IMR-90 (cell line): ENCODE measurements around the gene PYDC1. TPM values are rescaled to one million over a fixed set of nuclear protein-coding genes. Genes with fewer than 3 reads are reported as not detected.

Source experiments
- ATAC-seq: fragments of 200-7000 bp; cut with Tn5 transposase; 2 replicates; pipeline ENCODE4 v1.9.1; 2020; ENCODE audit warnings: low read depth, mild to moderate bottlenecking, moderate library complexity
- BruUV-seq: library from RNA; stranded (reverse); fragments of 400-500 nt; replicated peaks from 2 replicates; lab custom pipeline; 2021; lab: Mats Ljungman, UMichigan
- CTCF ChIA-PET: fragments of 300-600 bp; formaldehyde crosslinking; extraction: SDS; loops from one replicate; lab custom pipeline; 2021; ENCODE audit warnings: antibody characterized with exemption; lab: Yijun Ruan, JAX
- POLR2A ChIA-PET: fragments of 300-600 bp; sonication (Branson Sonifier 250); formaldehyde crosslinking; loops from one replicate; lab custom pipeline; 2022; ENCODE audit warnings: antibody characterized with exemption; ENCODE audit not compliant: unreplicated experiment; lab: Charles Lee
- DNase-seq: peaks from one replicate; pipeline ENCODE4 v3.0.0; 2013
- H2AFZ ChIP-seq: replicated peaks from 2 replicates; pipeline ENCODE3; 2013; ENCODE audit warnings: low read length, mild to moderate bottlenecking; ENCODE audit not compliant: poor library complexity
- H2AK5ac ChIP-seq: 2 replicates; pipeline ENCODE4 v1.6.1; 2013; ENCODE audit warnings: low read depth, low read length, inconsistent platforms
- H2AK9ac ChIP-seq: replicated peaks from 2 replicates; pipeline ENCODE3; 2013; ENCODE audit warnings: mild to moderate bottlenecking, low read depth, low read length, moderate library complexity; ENCODE audit not compliant: poor library complexity
- H2BK120ac ChIP-seq: 2 replicates; pipeline ENCODE4 v1.6.1; 2013; ENCODE audit warnings: low read depth, low read length, inconsistent platforms
- H2BK15ac ChIP-seq: 3 replicates; pipeline ENCODE4 v1.6.1; 2013; ENCODE audit warnings: low read depth, low read length, inconsistent platforms
- H2BK20ac ChIP-seq: 2 replicates; pipeline ENCODE4 v1.6.1; 2013; ENCODE audit warnings: low read depth, mild to moderate bottlenecking, inconsistent platforms, low read length, moderate library complexity
- H2BK5ac ChIP-seq: 2 replicates; pipeline ENCODE4 v1.6.1; 2013; ENCODE audit warnings: mild to moderate bottlenecking, low read depth, low read length, inconsistent platforms; ENCODE audit not compliant: poor library complexity, severe bottlenecking
- H3K14ac ChIP-seq: replicated peaks from 2 replicates; pipeline ENCODE4 v1.6.1; 2013; ENCODE audit warnings: low read depth, low read length, inconsistent platforms
- H3K18ac ChIP-seq: 2 replicates; pipeline ENCODE4 v1.6.1; 2013; ENCODE audit warnings: low read depth, low read length, control low read depth
- H3K23ac ChIP-seq: 2 replicates; pipeline ENCODE4 v1.6.1; 2013; ENCODE audit warnings: low read depth, low read length, inconsistent platforms
- H3K27ac ChIP-seq: 2 replicates; pipeline ENCODE4 v1.5.1; 2013; ENCODE audit warnings: mild to moderate bottlenecking, control low read depth, low read length; ENCODE audit not compliant: insufficient read depth
- H3K27me3 ChIP-seq: 2 replicates; pipeline ENCODE4 v1.6.1; 2013; ENCODE audit warnings: low read length; ENCODE audit not compliant: control insufficient read depth, insufficient read depth
- H3K36me3 ChIP-seq: 2 replicates; pipeline ENCODE4 v1.6.1; 2013; ENCODE audit warnings: low read length, mixed read lengths; ENCODE audit not compliant: control insufficient read depth, insufficient read depth
- H3K4ac ChIP-seq: 2 replicates; pipeline ENCODE4 v1.6.1; 2013; ENCODE audit warnings: low read depth, low read length, inconsistent platforms
- H3K4me1 ChIP-seq: 2 replicates; pipeline ENCODE4 v1.6.1; 2013; ENCODE audit warnings: low read length, mixed read lengths; ENCODE audit not compliant: control insufficient read depth, insufficient read depth
- H3K4me2 ChIP-seq: 2 replicates; pipeline ENCODE4 v1.6.1; 2013; ENCODE audit warnings: low read depth, mild to moderate bottlenecking, control low read depth, low read length, moderate library complexity
- H3K4me3 ChIP-seq: 2 replicates; pipeline ENCODE4 v1.5.1; 2013; ENCODE audit warnings: low read depth, mild to moderate bottlenecking, control low read depth, low read length, moderate library complexity; ENCODE audit not compliant: insufficient read depth
- H3K56ac ChIP-seq: 2 replicates; pipeline ENCODE4 v1.6.1; 2013; ENCODE audit warnings: low read length, inconsistent platforms; ENCODE audit not compliant: insufficient read depth; ENCODE audit errors: extremely low read depth
- H3K79me1 ChIP-seq, 2 experiments: 2 replicates each; pipeline ENCODE4 v1.6.1; 2013; ENCODE audit warnings: low read length in 2 of 2, inconsistent platforms in 1 of 2, low read depth in 1 of 2
- H3K9ac ChIP-seq: 2 replicates; pipeline ENCODE4 v1.6.1; 2013; ENCODE audit warnings: low read depth, low read length, control low read depth
- H3K9me1 ChIP-seq: 2 replicates; pipeline ENCODE4 v1.6.1; 2013; ENCODE audit warnings: low read length, inconsistent platforms; ENCODE audit not compliant: insufficient read depth
- H3K9me3 ChIP-seq: 2 replicates; pipeline ENCODE4 v1.6.1; 2013; ENCODE audit warnings: low read length; ENCODE audit not compliant: control insufficient read depth, insufficient read depth
- H4K20me1 ChIP-seq: 2 replicates; pipeline ENCODE4 v1.6.1; 2013; ENCODE audit warnings: low read length, inconsistent platforms; ENCODE audit not compliant: insufficient read depth
- H4K5ac ChIP-seq: 2 replicates; pipeline ENCODE4 v1.6.1; 2013; ENCODE audit warnings: mild to moderate bottlenecking, low read depth, low read length, control low read depth
- H4K8ac ChIP-seq, 2 experiments: 2 replicates each; pipeline ENCODE4 v1.6.1; 2013; ENCODE audit warnings: low read depth in 2 of 2, low read length in 2 of 2, control low read depth in 1 of 2, inconsistent platforms in 1 of 2
- H4K91ac ChIP-seq: 2 replicates; pipeline ENCODE4 v1.6.1; 2013; ENCODE audit warnings: low read depth, low read length, inconsistent platforms; ENCODE audit not compliant: insufficient read depth
- CEBPB ChIP-seq: IDR thresholded peaks from 2 replicates; pipeline ENCODE4 v1.6.1; 2012; ENCODE audit warnings: low read depth, low read length, improper control_type of control experiment
- CHD1 ChIP-seq: IDR thresholded peaks from 2 replicates; pipeline ENCODE4 v1.6.1; 2012; ENCODE audit warnings: low read depth, low read length, improper control_type of control experiment
- MAFK ChIP-seq: IDR thresholded peaks from 2 replicates; pipeline ENCODE4 v1.6.1; 2012; ENCODE audit warnings: low read depth, low read length, improper control_type of control experiment
- MXI1 ChIP-seq: IDR thresholded peaks from 2 replicates; pipeline ENCODE4 v1.6.1; 2012; ENCODE audit warnings: low read depth, mild to moderate bottlenecking, low read length, moderate library complexity, borderline replicate concordance
- NFE2L2 ChIP-seq: fragments of 150-350 bp; IDR thresholded peaks from 2 replicates; pipeline ENCODE4 v1.6.1; 2016; ENCODE audit warnings: low read depth, mild to moderate bottlenecking, low read length
- POLR2A ChIP-seq: IDR thresholded peaks from 2 replicates; pipeline ENCODE4 v1.6.1; 2012; ENCODE audit warnings: mild to moderate bottlenecking, low read depth, low read length
- RAD21 ChIP-seq: IDR thresholded peaks from 2 replicates; pipeline ENCODE4 v1.6.1; 2012; ENCODE audit warnings: low read length, improper control_type of control experiment
- RCOR1 ChIP-seq: IDR thresholded peaks from 2 replicates; pipeline ENCODE4 v1.6.1; 2012; ENCODE audit warnings: mild to moderate bottlenecking, low read length, improper control_type of control experiment; ENCODE audit not compliant: insufficient replicate concordance
- RFX5 ChIP-seq: IDR thresholded peaks from 2 replicates; pipeline ENCODE4 v1.8.0; 2012; ENCODE audit warnings: low read depth, mild to moderate bottlenecking, low read length, moderate library complexity
- WGBS, 2 experiments: methylation state at CpG; one replicate each; pipeline versions ENCODE4 v1.1.5 to v1.1.7; 2013; ENCODE audit warnings: missing lambda C conversion rate in 2 of 2; ENCODE audit not compliant: insufficient read length in 1 of 2; ENCODE audit errors: extremely low coverage in 2 of 2; 5-methylcytosine and 5-hydroxymethylcytosine counted together
- dilution Hi-C: fragments of 300-500 bp; cut with HindIII; formaldehyde crosslinking; loops from one replicate; pipeline ENCODE4 v1.14.3; 2018; ENCODE audit warnings: low sequenced_read_pairs; ENCODE audit not compliant: unreplicated experiment
- in situ Hi-C: fragments of 300-500 bp; cut with MboI; formaldehyde crosslinking; loops from 3 replicates; pipeline ENCODE4 v1.14.3; 2019; ENCODE audit warnings: low sequenced_read_pairs, inconsistent platforms, mixed read lengths
- intact Hi-C: fragments of 100-400 bp; cut with micrococcal nuclease; formaldehyde crosslinking; loops from 2 replicates; pipeline ENCODE4 v1.10.0; 2022
- polyA plus RNA-seq, 3 experiments: library from polyadenylated mRNA; depleted of rRNA; stranded (reverse); fragments of >200 nt; gene quantifications; 2 replicates each; pipeline ENCODE4 v1.2.3, GENCODE V29; 2012; ENCODE audit warnings: low replicate concordance in 1 of 3
- total RNA-seq: library from RNA; depleted of rRNA; stranded (reverse); fragments of >200 nt; gene quantifications from 2 replicates; pipeline ENCODE4 v1.2.3, GENCODE V29; 2012
- TF ChIP-seq, protein P1 (sequence below): fragments of 150-350 bp; IDR thresholded peaks from 2 replicates; pipeline ENCODE4 v1.6.1; 2017; ENCODE audit warnings: mild to moderate bottlenecking, antibody characterized with exemption, low read length, low read depth
- TF ChIP-seq, protein P2 (sequence below): fragments of 150-350 bp; IDR thresholded peaks from 2 replicates; pipeline ENCODE4 v1.6.1; 2016; ENCODE audit warnings: low read depth, mild to moderate bottlenecking, low read length, moderate library complexity, borderline replicate concordance

PYDC1 gene
- total and polyA plus RNA-seq, 2 of the 4 experiments (the other 2 are of a cell fraction) = not detected

DNA sequence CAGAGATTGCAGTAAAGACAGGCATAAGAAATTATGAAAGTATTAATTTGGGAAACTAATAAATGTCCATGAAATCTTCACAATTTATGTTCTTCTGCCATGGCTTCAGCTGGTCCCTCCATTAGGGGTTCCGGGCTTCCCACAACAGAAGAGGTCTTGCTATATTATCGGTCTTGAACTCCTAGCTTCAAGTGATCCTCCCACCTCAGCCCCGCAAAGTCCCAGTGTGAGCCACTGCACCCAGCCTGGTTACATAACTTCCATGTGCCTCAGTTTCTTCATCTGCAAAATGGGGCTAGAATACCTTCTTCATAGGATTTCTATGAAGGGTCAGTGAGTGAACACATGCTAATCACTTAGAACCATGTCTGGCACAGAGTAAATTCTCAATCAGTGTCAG is 29.4 kb upstream of the PYDC1 start:
- H3K36me3 ChIP-seq = no peaks in the 10 kb centered on the region
- no peak overlapping the region for H2AK9ac ChIP-seq
- H3K4me2 ChIP-seq = no peak overlapping the region
- POLR2A ChIA-PET = no interaction called here
- ATAC-seq (no peak), DNase-seq (no peak)
- H4K8ac ChIP-seq = no peak overlapping the region
- H2BK120ac ChIP-seq = no peak overlapping the region
- no CpG with 5 or more reads among the region's 3 CpGs for WGBS, 2 experiments
- no peak overlapping the region for H2BK15ac ChIP-seq
- CTCF ChIA-PET = no interaction called here
- H2AFZ ChIP-seq = no peak overlapping the region
- no peak overlapping the region for H2AK5ac ChIP-seq
- no TSS peak for BruUV-seq
- H3K4me1 ChIP-seq = no peaks in the 10 kb centered on the region
- H3K14ac ChIP-seq = no peak overlapping the region
- H2BK5ac ChIP-seq = no peak overlapping the region
- H4K91ac ChIP-seq = no peak overlapping the region
- intact Hi-C loops = no loop called here
- H2BK20ac ChIP-seq = no peak overlapping the region
- no peaks in the 10 kb centered on the region for H3K9me1 ChIP-seq
- H3K4me3 ChIP-seq = no peak overlapping the region
- H3K9me3 ChIP-seq = no peaks in the 10 kb centered on the region
- no peak overlapping the region for H3K56ac ChIP-seq
- no peak overlapping the region for H3K27ac ChIP-seq
- TF ChIP-seq RCOR1 (no peak), MXI1 (no peak), POLR2A (no peak), MAFK (no peak), RFX5 (no peak), NFE2L2 (no peak), RAD21 (no peak), CHD1 (no peak), CEBPB (no peak)
- TF ChIP-seq, protein P1, sequence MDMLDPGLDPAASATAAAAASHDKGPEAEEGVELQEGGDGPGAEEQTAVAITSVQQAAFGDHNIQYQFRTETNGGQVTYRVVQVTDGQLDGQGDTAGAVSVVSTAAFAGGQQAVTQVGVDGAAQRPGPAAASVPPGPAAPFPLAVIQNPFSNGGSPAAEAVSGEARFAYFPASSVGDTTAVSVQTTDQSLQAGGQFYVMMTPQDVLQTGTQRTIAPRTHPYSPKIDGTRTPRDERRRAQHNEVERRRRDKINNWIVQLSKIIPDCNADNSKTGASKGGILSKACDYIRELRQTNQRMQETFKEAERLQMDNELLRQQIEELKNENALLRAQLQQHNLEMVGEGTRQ = no peak
- TF ChIP-seq, protein P2, sequence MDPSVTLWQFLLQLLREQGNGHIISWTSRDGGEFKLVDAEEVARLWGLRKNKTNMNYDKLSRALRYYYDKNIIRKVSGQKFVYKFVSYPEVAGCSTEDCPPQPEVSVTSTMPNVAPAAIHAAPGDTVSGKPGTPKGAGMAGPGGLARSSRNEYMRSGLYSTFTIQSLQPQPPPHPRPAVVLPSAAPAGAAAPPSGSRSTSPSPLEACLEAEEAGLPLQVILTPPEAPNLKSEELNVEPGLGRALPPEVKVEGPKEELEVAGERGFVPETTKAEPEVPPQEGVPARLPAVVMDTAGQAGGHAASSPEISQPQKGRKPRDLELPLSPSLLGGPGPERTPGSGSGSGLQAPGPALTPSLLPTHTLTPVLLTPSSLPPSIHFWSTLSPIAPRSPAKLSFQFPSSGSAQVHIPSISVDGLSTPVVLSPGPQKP = no peak
- dilution Hi-C loops = no loop called here
- H3K79me1 ChIP-seq = no peaks in the 10 kb centered on the region
- H3K18ac ChIP-seq = no peak overlapping the region
- 0 out of 2 replicates have a peak, but pooled peaks cover 2% of the 10 kb centered on the region for H3K27me3 ChIP-seq
- no peaks in the 10 kb centered on the region for H4K20me1 ChIP-seq
- H3K9ac ChIP-seq = no peak overlapping the region
- no peak overlapping the region for H3K23ac ChIP-seq
- H3K4ac ChIP-seq = no peak overlapping the region
- H4K5ac ChIP-seq = no peak overlapping the region
- in situ Hi-C loops = no loop called here
